Kidney epithelial cell (primary cell): Measurements from ENCODE around the gene GAB4. TPM values are rescaled to one million over a fixed set of nuclear protein-coding genes. Genes with fewer than 3 reads are reported as not detected.

ENCODE experiments used
- DNase-seq: peaks from one replicate; pipeline ENCODE4 v3.0.0-alpha.2; 2010; ENCODE audit warnings: low read depth
- H3K27me3 ChIP-seq: 2 replicates; pipeline ENCODE4 v1.6.0; 2011; ENCODE audit warnings: low read length; ENCODE audit not compliant: control insufficient read depth, insufficient read depth
- H3K36me3 ChIP-seq: 2 replicates; pipeline ENCODE4 v1.5.1; 2011; ENCODE audit warnings: low read length; ENCODE audit not compliant: control insufficient read depth, insufficient read depth
- H3K4me3 ChIP-seq: 2 replicates; pipeline ENCODE4 v1.5.1; 2011; ENCODE audit warnings: low read depth, mild to moderate bottlenecking, control low read depth, low read length
- total RNA-seq: library from RNA; depleted of rRNA; stranded (reverse); fragments of >200 nt; gene quantifications from 2 replicates; pipeline ENCODE4 v1.2.3, GENCODE V29; 2015
- TF ChIP-seq, protein P1 (sequence below): IDR thresholded peaks from 2 replicates; pipeline ENCODE4 v1.5.1; 2011; ENCODE audit warnings: mild to moderate bottlenecking, moderate library complexity, low read length, control low read depth, inconsistent platforms; ENCODE audit not compliant: insufficient read depth, poor library complexity, severe bottlenecking

Gene GAB4
- total RNA-seq, 1 donor from 2014 or later: not detected

- no peaks in the 10 kb centered on the region for H3K36me3 ChIP-seq
- no peak overlapping the region for H3K4me3 ChIP-seq
- TF ChIP-seq, protein P1, sequence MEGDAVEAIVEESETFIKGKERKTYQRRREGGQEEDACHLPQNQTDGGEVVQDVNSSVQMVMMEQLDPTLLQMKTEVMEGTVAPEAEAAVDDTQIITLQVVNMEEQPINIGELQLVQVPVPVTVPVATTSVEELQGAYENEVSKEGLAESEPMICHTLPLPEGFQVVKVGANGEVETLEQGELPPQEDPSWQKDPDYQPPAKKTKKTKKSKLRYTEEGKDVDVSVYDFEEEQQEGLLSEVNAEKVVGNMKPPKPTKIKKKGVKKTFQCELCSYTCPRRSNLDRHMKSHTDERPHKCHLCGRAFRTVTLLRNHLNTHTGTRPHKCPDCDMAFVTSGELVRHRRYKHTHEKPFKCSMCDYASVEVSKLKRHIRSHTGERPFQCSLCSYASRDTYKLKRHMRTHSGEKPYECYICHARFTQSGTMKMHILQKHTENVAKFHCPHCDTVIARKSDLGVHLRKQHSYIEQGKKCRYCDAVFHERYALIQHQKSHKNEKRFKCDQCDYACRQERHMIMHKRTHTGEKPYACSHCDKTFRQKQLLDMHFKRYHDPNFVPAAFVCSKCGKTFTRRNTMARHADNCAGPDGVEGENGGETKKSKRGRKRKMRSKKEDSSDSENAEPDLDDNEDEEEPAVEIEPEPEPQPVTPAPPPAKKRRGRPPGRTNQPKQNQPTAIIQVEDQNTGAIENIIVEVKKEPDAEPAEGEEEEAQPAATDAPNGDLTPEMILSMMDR: no peak
Measured at GRCh38 chr22:16957781-16958180, 50.2 kb downstream of the GAB4 start.

GRCh38 chr22:16956290-16956689 lies 51.7 kb downstream of the GAB4 start:
- no peak overlapping the region for H3K4me3 ChIP-seq
- no peak for DNase-seq
- H3K27me3 ChIP-seq: no peaks in the 10 kb centered on the region
- TF ChIP-seq, protein P1: no peak
- no peaks in the 10 kb centered on the region for H3K36me3 ChIP-seq

More at GRCh38 chr22:16957781-16958180, 50.2 kb downstream of the GAB4 start:
- H3K27me3 ChIP-seq: no peaks in the 10 kb centered on the region
- DNase-seq: no peak

- TF ChIP-seq, protein P1: no peak
- DNase-seq: no peak
Measured at GRCh38 chr22:16955678-16956210, 52.3 kb downstream of the GAB4 start.

GRCh38 chr22:16955081-16955480 lies 52.9 kb downstream of the GAB4 start:
- Histone ChIP-seq H3K27me3 (no peaks in the 10 kb centered on the region), H3K4me3 (no peak overlapping the region), H3K36me3 (no peaks in the 10 kb centered on the region)
- DNase-seq: no peak
- TF ChIP-seq, protein P1: no peak

More at GRCh38 chr22:16955678-16956210, 52.3 kb downstream of the GAB4 start:
- H3K4me3 ChIP-seq: no peak overlapping the region
- H3K36me3 ChIP-seq: no peaks in the 10 kb centered on the region
- no peaks in the 10 kb centered on the region for H3K27me3 ChIP-seq

GRCh38 chr22:16954060-16954403 lies 54.0 kb downstream of the GAB4 start:
- TF ChIP-seq, protein P1: no peak
- no peak for DNase-seq
- H3K27me3 ChIP-seq: no peaks in the 10 kb centered on the region
- no peak overlapping the region for H3K4me3 ChIP-seq
- no peaks in the 10 kb centered on the region for H3K36me3 ChIP-seq
